ENCODE measurements around the gene GFAP.

Gene GFAP

DNA sequence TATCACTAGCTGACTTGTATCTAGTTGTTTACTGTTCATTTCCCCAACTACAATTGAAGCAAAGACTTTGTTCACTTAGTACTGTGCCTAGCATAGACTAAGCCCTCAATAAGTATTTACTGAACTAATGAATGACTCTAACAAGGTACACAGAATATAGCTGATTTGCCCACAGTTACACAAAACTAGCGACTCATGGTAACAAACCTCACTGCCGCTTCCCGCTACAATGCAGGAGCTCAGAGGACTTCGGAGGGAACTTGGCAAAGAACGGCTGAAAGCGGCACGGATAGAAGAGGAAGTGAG is 16.6 kb downstream of the GFAP start:
- H3K9me3 ChIP-seq (ENCODE audit: severe bottlenecking), result no peaks in the 10 kb centered on the region
- no peaks in the 10 kb centered on the region for H3K27me3 ChIP-seq (ENCODE audit: insufficient read depth, low read depth, severe bottlenecking)
- peaks cover 30% of the 10 kb centered on the region for H3K36me3 ChIP-seq
- TF ChIP-seq, protein P1, sequence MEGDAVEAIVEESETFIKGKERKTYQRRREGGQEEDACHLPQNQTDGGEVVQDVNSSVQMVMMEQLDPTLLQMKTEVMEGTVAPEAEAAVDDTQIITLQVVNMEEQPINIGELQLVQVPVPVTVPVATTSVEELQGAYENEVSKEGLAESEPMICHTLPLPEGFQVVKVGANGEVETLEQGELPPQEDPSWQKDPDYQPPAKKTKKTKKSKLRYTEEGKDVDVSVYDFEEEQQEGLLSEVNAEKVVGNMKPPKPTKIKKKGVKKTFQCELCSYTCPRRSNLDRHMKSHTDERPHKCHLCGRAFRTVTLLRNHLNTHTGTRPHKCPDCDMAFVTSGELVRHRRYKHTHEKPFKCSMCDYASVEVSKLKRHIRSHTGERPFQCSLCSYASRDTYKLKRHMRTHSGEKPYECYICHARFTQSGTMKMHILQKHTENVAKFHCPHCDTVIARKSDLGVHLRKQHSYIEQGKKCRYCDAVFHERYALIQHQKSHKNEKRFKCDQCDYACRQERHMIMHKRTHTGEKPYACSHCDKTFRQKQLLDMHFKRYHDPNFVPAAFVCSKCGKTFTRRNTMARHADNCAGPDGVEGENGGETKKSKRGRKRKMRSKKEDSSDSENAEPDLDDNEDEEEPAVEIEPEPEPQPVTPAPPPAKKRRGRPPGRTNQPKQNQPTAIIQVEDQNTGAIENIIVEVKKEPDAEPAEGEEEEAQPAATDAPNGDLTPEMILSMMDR (IDR thresholded peaks at IDR 0.05; ENCODE audit: low read depth, low read length), result no peak
- peak overlapping the region; percentile 100 for H3K27ac ChIP-seq
- H3K4me3 ChIP-seq (ENCODE audit: low read depth, low read length), result peak overlapping the region; percentile 94
- no peak for DNase-seq

DNA sequence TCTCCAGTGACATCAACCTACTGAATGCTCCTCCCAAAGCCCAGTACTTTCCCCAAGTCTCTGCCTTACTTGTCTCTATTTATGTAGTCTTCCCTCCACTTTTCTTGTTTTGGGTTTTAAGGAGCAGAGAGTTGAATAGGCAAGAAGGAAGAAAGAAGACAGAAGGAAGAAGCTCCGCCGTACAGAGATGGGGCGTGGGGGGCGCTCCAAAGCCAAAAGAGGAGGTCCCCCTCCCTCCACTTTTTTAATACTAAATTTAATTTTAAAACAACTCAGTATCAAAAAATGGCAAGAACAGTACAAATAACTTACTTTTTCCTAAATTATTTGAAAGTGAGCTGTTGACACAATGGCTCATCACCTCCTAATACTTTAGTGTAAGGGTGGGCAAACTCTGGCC is 20.7 kb downstream of the GFAP start:
- peaks cover 63% of the 10 kb centered on the region for H3K36me3 ChIP-seq
- no peak overlapping the region for H3K27ac ChIP-seq
- no peak for DNase-seq
- no peak overlapping the region for H3K4me3 ChIP-seq (ENCODE audit: low read depth, low read length)
- TF ChIP-seq, protein P1 (IDR thresholded peaks at IDR 0.05; ENCODE audit: low read depth, low read length), result peak; percentile 28; the same call in 1 of the 2 replicates
- H3K27me3 ChIP-seq (ENCODE audit: insufficient read depth, low read depth, severe bottlenecking), result no peaks in the 10 kb centered on the region
- no peaks in the 10 kb centered on the region for H3K9me3 ChIP-seq (ENCODE audit: severe bottlenecking)

DNA sequence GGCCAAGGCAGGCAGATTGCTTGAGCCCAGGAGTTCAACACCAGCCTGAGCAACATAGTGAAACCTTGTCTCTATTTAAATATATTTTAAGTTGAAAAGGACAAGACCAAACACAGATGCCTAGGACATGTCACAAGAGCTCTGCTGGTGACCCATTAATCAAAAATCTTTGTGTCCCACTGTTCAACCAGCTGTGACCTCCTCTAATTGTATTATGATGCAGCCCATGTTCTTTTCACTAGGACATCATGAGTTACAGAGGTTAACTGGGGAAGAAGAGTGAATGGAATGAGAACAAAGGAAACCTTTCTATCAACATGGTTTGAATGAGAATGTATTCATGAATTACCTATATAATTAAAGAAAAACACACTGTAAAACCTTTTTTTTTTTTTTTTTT is 23.1 kb downstream of the GFAP start:
- Histone ChIP-seq H3K4me3 (ENCODE audit: low read depth, low read length) (no peak overlapping the region), H3K27ac (no peak overlapping the region), H3K27me3 (ENCODE audit: insufficient read depth, low read depth, severe bottlenecking) (no peaks in the 10 kb centered on the region), H3K36me3 (peaks cover 79% of the 10 kb centered on the region), H3K9me3 (ENCODE audit: severe bottlenecking) (no peaks in the 10 kb centered on the region)
- no peak for DNase-seq
- TF ChIP-seq, protein P1 (IDR thresholded peaks at IDR 0.05; ENCODE audit: low read depth, low read length), result no peak

DNA sequence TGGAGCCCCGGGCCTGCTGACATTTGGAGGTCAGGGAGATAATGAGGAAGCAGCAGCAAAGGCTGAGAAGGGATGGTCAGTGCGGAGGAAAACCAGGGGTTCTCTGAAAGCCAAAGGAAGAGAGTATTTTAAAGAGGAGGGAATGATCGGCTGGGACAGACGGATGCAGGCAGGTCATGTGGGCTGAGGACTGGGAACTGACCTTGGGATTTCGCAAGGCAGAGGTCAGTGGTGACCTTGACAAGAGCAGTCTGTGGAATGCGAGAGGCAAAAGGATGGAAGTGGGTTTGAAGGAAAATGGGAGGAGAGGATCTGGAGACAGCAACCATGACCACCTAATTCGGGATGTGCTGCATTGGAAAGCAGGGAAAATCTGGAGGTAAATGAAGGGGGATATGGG is 26.3 kb downstream of the GFAP start:
- Histone ChIP-seq H3K36me3 (peaks cover 88% of the 10 kb centered on the region), H3K27ac (no peak overlapping the region)
- TF ChIP-seq, protein P1 (IDR thresholded peaks at IDR 0.05; ENCODE audit: low read depth, low read length), result no peak

DNA sequence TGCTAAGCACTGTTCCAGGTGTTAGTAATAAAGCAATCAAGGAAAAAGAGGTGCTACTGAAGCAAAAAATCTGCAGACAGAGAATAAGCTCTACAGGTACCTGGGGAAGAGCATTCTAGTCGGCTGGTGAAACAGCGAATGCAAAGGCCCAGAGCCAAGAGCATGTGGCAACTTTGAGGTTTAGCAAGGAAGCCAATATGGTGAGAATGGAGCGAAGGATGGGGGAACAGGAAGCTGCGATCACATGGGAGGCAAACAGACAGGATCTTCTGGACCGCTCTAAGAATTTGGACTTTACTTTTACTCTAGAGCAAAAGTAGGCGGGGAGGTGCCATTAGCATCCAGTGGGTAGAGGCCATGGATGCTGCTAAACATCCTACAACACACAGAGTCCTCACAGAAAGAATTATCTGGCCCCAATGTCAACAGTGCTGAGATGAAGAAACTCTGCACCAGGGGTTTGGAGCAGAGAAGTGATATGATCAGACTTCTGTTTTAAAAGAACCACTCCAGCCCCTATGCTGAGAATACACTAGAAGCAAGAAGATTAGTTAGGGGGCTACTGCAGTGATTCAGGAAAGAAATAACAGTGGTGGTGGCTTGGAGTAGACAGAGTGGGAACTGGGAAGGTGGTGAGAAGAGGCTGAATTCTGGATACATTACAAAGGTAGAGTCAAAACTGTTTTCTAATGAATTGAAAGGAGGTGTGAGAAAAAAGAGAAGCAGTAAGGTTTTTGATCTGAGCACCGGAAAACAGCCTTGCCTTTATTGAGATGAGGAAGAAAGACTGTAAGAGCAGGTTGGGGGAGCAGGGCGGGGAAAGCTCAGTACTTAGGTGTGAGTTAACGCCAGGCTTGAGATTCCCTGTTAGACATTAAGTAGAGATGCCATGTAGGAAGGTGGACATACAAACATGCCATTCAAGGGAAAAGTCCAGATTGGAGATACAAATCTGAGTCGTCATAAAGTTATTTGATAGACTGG is 27.0 kb downstream of the GFAP start:
- Histone ChIP-seq H3K36me3 (peaks cover 88% of the 10 kb centered on the region), H3K9me3 (ENCODE audit: severe bottlenecking) (no peaks in the 10 kb centered on the region), H3K4me3 (ENCODE audit: low read depth, low read length) (no peak overlapping the region), H3K27me3 (ENCODE audit: insufficient read depth, low read depth, severe bottlenecking) (no peaks in the 10 kb centered on the region), H3K27ac (no peak overlapping the region)
- TF ChIP-seq, protein P1 (IDR thresholded peaks at IDR 0.05; ENCODE audit: low read depth, low read length), result no peak
- DNase-seq, result no peak

More for the DNA sequence above, 26.3 kb downstream of the GFAP start:
- Histone ChIP-seq H3K4me3 (ENCODE audit: low read depth, low read length) (no peak overlapping the region), H3K27me3 (ENCODE audit: insufficient read depth, low read depth, severe bottlenecking) (no peaks in the 10 kb centered on the region), H3K9me3 (ENCODE audit: severe bottlenecking) (no peaks in the 10 kb centered on the region)
- DNase-seq, result no peak

Measured in WERI-Rb-1 (cell line).